DND-41 (cell line): Measurements from ENCODE around the gene DIS3L2.
"Not testable (repeated sequence)": the region's sequence is repeated elsewhere in the genome, so short reads cannot be mapped to it uniquely, and the experiment has no call there.

Experiments
- CTCF ChIP-seq: IDR thresholded peaks from 2 replicates; pipeline ENCODE4 v1.5.1; 2012; ENCODE audit warnings: borderline replicate concordance, low read length, moderate library complexity, mild to moderate bottlenecking; ENCODE audit not compliant: poor library complexity, severe bottlenecking; ENCODE audit errors: extremely low read depth
- EZH2 ChIP-seq: IDR thresholded peaks from 3 replicates; pipeline ENCODE4 v1.6.1; 2012; ENCODE audit warnings: borderline replicate concordance, low read depth, mild to moderate bottlenecking, moderate library complexity, low read length, inconsistent platforms; ENCODE audit not compliant: severe bottlenecking

DNA sequence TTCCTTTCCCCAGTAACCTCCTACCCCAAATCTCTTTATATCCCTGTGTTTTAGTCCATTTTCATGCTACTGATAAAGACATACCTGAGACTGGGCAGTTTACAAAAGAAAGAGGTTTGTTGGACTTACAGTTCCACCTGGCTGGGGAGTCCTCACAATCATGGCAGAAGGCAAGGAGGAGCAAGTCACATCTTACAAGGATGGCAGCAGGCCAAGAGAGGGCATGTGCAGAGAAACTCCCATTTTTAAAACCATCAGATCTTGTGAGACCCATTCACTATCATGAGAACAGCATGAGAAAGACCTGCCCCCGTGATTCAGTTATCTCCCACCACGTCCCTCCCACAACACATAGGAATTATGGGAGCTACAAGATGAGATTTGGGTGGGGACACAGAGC lies 352.1 kb downstream of the DIS3L2 start:
- TF ChIP-seq CTCF, EZH2: not testable (repeated sequence)
